ENCODE results near the gene ENTR1. TPM values are rescaled to one million over a fixed set of nuclear protein-coding genes. Genes with fewer than 3 reads are reported as not detected.
"Not testable (repeated sequence)": the region's sequence is repeated elsewhere in the genome, so short reads cannot be mapped to it uniquely, and the experiment has no call there.

ENTR1 gene
- total and polyA plus RNA-seq, 4 donors: 25.5 to 48.4 (median 37.7) TPM

DNA sequence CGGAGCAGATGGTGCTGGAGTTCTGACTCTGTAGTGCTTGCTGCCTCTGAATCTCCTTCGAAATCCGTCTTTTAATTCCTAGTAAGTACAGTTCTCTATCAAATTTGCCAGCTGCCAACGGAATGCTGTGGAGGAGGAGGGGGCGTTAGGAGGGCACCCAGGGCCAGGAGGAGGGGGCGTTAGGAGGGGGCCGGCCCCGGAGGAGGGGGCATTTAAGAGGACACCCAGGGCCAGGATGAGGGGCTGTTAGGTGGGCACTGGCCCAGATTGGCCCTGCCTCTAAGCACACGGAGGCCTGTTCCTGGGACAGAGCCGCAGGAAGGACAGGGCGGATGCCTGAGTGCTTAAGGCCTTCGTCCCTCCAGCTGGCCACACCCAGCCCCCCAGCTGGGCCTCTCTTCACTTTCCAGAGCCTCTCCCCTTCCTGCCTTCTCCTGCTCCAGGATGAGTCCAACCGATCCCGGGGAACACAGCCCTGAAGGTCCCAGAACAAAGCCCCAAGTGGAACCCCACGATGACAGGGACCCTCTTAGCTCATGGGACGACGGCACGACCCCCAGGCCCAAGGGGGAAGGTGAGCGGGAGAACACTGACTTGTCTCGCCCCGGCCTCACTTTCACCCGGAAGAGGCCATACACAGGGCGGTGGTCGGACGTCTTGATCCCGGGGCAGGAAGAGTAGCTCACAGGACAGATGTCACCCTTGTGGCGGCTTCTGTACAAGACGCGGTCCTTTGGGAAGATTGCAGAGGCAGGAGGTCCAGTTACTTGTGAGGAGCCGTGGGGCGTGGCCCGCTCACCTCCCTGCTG lies 19.5 kb upstream of the ENTR1 start:
- no peak overlapping the region for H3K9ac ChIP-seq (ENCODE audit: insufficient read depth in 1 of 2, low read length in 2 of 2)
- no peaks in the 10 kb centered on the region for H3K4me1 ChIP-seq (ENCODE audit: control insufficient read depth in 5 of 5, insufficient read depth in 5 of 5, low read length in 5 of 5)
- WGBS, 2 donors: 84 to 94% methylated on average over 30 to 32 of the region's 32 CpGs
- no peak for ATAC-seq (ENCODE audit: insufficient read depth, low FRiP score)
- TF ChIP-seq, protein P1, sequence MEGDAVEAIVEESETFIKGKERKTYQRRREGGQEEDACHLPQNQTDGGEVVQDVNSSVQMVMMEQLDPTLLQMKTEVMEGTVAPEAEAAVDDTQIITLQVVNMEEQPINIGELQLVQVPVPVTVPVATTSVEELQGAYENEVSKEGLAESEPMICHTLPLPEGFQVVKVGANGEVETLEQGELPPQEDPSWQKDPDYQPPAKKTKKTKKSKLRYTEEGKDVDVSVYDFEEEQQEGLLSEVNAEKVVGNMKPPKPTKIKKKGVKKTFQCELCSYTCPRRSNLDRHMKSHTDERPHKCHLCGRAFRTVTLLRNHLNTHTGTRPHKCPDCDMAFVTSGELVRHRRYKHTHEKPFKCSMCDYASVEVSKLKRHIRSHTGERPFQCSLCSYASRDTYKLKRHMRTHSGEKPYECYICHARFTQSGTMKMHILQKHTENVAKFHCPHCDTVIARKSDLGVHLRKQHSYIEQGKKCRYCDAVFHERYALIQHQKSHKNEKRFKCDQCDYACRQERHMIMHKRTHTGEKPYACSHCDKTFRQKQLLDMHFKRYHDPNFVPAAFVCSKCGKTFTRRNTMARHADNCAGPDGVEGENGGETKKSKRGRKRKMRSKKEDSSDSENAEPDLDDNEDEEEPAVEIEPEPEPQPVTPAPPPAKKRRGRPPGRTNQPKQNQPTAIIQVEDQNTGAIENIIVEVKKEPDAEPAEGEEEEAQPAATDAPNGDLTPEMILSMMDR (IDR thresholded peaks at IDR 0.05; ENCODE audit: control extremely low read depth, extremely low read depth): no peak
- H3K9me3 ChIP-seq (ENCODE audit: control insufficient read depth in 4 of 4, insufficient read depth in 3 of 4, low read length in 3 of 4): no peaks in the 10 kb centered on the region
- H3K27ac ChIP-seq (ENCODE audit: low read depth in 1 of 2, low read length in 1 of 2): no peak overlapping the region
- DNase-seq: no peak
- H3K4me3 ChIP-seq: no peak overlapping the region
- H3K27me3 ChIP-seq (ENCODE audit: control insufficient read depth in 3 of 3, insufficient read depth in 3 of 3, low read length in 2 of 3): no peaks in the 10 kb centered on the region
- H3K36me3 ChIP-seq (ENCODE audit: control insufficient read depth in 4 of 4, insufficient read depth in 4 of 4, low read length in 4 of 4): peaks cover 0 to 41% (median 4%) of the 10 kb centered on the region in 4 donors

DNA sequence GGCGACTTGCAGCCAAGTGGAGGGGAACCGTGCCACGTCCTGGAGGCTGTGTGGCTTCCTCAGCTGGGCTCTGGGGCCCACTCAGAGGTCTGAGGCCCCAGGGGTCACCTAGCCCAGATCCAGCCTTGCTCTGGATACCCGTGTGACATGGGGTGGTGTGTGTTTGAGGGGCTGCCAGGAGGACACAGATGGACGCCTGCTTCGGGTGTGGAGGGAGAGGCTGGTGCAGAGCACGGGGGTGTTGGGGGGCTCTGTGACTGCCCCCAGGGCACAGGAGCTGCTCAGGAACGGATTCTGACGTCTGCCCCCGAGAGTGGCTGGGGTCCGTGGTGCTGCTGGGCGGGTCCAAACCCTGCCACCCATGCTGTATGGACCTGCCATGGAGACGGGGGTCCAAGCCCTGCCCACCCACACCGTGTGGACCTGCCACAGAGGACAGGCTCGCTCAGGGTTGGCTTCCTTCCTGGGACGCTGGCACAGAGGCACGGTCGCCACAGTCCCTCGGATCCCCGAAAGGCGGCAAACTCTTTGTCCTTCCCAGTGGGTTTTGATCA lies 18.7 kb upstream of the ENTR1 start:
- no peak overlapping the region for H3K4me3 ChIP-seq
- no peak overlapping the region for H3K9ac ChIP-seq (ENCODE audit: insufficient read depth in 1 of 2, low read length in 2 of 2)
- no peak overlapping the region for H3K27ac ChIP-seq (ENCODE audit: low read depth in 1 of 2, low read length in 1 of 2)
- ATAC-seq (ENCODE audit: insufficient read depth, low FRiP score) (no peak), DNase-seq (no peak)
- H3K36me3 ChIP-seq (ENCODE audit: control insufficient read depth in 4 of 4, insufficient read depth in 4 of 4, low read length in 4 of 4): peaks cover 0 to 44% (median 4%) of the 10 kb centered on the region in 4 donors
- H3K9me3 ChIP-seq (ENCODE audit: control insufficient read depth in 4 of 4, insufficient read depth in 3 of 4, low read length in 3 of 4): no peaks in the 10 kb centered on the region
- TF ChIP-seq, protein P1 (IDR thresholded peaks at IDR 0.05; ENCODE audit: control extremely low read depth, extremely low read depth): no peak
- H3K27me3 ChIP-seq (ENCODE audit: control insufficient read depth in 3 of 3, insufficient read depth in 3 of 3, low read length in 2 of 3): no peaks in the 10 kb centered on the region
- H3K4me1 ChIP-seq (ENCODE audit: control insufficient read depth in 5 of 5, insufficient read depth in 5 of 5, low read length in 5 of 5): no peaks in the 10 kb centered on the region
- 89 to 93% methylated on average over 19 to 21 of the region's 21 CpGs for WGBS, 2 donors

DNA sequence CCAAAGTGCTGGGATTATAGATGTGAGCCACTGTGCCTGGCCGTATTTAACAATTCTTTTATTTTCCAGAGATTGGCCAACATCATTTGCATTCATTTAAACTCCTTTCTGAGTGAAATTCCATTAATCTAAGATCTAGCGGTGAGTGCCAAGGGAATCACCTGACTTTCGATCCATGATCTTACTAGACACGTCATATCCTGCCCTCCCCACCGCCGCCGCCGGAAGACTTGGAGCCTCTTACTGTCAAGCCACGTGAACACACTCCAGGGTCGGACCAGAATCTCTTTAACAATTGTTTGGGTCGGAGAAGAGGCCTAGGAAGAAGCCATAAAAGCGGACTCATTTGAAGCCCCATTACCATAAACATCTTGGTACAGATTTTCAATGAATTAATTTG lies 16.4 kb upstream of the ENTR1 start:
- H3K36me3 ChIP-seq (ENCODE audit: control insufficient read depth in 4 of 4, insufficient read depth in 4 of 4, low read length in 4 of 4): peaks cover 10 to 54% (median 14%) of the 10 kb centered on the region in 4 donors
- no peaks in the 10 kb centered on the region for H3K9me3 ChIP-seq (ENCODE audit: control insufficient read depth in 4 of 4, insufficient read depth in 3 of 4, low read length in 3 of 4)
- ATAC-seq (ENCODE audit: insufficient read depth, low FRiP score) (no peak), DNase-seq (no peak)
- no peaks in the 10 kb centered on the region for H3K4me1 ChIP-seq (ENCODE audit: control insufficient read depth in 5 of 5, insufficient read depth in 5 of 5, low read length in 5 of 5)
- H3K27ac ChIP-seq (ENCODE audit: low read depth in 1 of 2, low read length in 1 of 2): no peak overlapping the region
- 92 to 93% methylated on average over 12 of the region's 12 CpGs for WGBS, 2 donors
- no peak overlapping the region for H3K4me3 ChIP-seq
- TF ChIP-seq, protein P1 (IDR thresholded peaks at IDR 0.05; ENCODE audit: control extremely low read depth, extremely low read depth): no peak
- H3K27me3 ChIP-seq (ENCODE audit: control insufficient read depth in 3 of 3, insufficient read depth in 3 of 3, low read length in 2 of 3): no peaks in the 10 kb centered on the region
- no peak overlapping the region for H3K9ac ChIP-seq (ENCODE audit: insufficient read depth in 1 of 2, low read length in 2 of 2)

DNA sequence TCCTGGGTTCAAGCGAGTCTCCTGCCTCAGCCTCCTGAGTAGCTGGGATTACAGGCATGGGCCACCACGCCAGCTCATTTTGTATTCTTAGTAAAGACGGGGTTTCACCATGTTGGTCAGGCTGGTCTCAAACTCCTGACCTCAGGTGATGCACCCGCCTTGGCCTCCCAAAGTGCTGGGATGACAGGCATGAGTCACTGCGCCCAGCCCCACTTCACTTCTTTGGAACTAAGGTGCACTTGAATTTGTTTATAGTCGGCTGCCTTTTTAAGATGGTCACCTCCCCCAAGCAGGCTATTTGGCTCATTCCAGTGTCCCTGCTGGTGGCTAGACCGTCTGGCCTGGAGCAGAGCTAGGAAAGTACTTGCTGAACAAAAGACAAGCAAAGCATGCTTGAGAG lies 15.0 kb upstream of the ENTR1 start:
- peaks cover 13 to 52% (median 18%) of the 10 kb centered on the region in 4 donors for H3K36me3 ChIP-seq (ENCODE audit: control insufficient read depth in 4 of 4, insufficient read depth in 4 of 4, low read length in 4 of 4)
- H3K4me1 ChIP-seq (ENCODE audit: control insufficient read depth in 5 of 5, insufficient read depth in 5 of 5, low read length in 5 of 5); ATAC-seq (ENCODE audit: insufficient read depth, low FRiP score); DNase-seq; H3K4me3 ChIP-seq; H3K27ac ChIP-seq (ENCODE audit: low read depth in 1 of 2, low read length in 1 of 2); H3K27me3 ChIP-seq (ENCODE audit: control insufficient read depth in 3 of 3, insufficient read depth in 3 of 3, low read length in 2 of 3); H3K9ac ChIP-seq (ENCODE audit: insufficient read depth in 1 of 2, low read length in 2 of 2); H3K9me3 ChIP-seq (ENCODE audit: control insufficient read depth in 4 of 4, insufficient read depth in 3 of 4, low read length in 3 of 4): not testable (repeated sequence)
- WGBS, 2 donors: 75 to 87% methylated on average over 7 of the region's 7 CpGs

Data from lung (tissue), 12 donors.